HCT116 (cell line): ENCODE results near the gene GDPD5. TPM values are rescaled to one million over a fixed set of nuclear protein-coding genes. Genes with fewer than 3 reads are reported as not detected.

Experiments used
- ATAC-seq: fragments of 200-7000 bp; cut with Tn5 transposase; 2 replicates; pipeline ENCODE4 v1.9.1; 2020; ENCODE audit warnings: mild to moderate bottlenecking, moderate library complexity
- BruUV-seq: library from RNA; stranded (reverse); fragments of 400-500 nt; replicated peaks from 2 replicates; lab custom pipeline; 2021; lab: Mats Ljungman, UMichigan
- CTCF ChIA-PET: fragments of 300-600 bp; sonication (Branson Sonifier 250); formaldehyde crosslinking; loops from one replicate; lab custom pipeline; 2021; ENCODE audit warnings: antibody characterized with exemption; lab: Charles Lee
- POLR2A ChIA-PET: fragments of 300-600, 350-600 bp; sonication (Branson Sonifier 250); formaldehyde crosslinking; loops from one replicate; lab custom pipeline; 2021; ENCODE audit warnings: antibody characterized with exemption; lab: Charles Lee
- RAD21 ChIA-PET, 2 experiments: fragments of 300-600 bp; sonication (Branson Sonifier 250); formaldehyde crosslinking; loops; one replicate each; lab custom pipeline; 2023; ENCODE audit warnings: low total read pairs in 2 of 2; ENCODE audit not compliant: uncharacterized antibody in 2 of 2, unreplicated experiment in 2 of 2, low non-redundant PET in 1 of 2; lab: Charles Lee
- DNase-seq: peaks from one replicate; pipeline ENCODE4 v3.0.0-alpha.2; 2010; ENCODE audit warnings: low read depth, low spot score
- H2AFZ ChIP-seq: fragments of 200-600 bp; shearing (Covaris generic), sonication (generic); 2 replicates; pipeline ENCODE4 v1.6.1; 2017; ENCODE audit warnings: low read depth, mixed run types, mixed read lengths, antibody characterized with exemption, low read length; ENCODE audit not compliant: poor library complexity, severe bottlenecking
- H3K27ac ChIP-seq: 2 replicates; pipeline ENCODE4 v1.5.1; 2012; ENCODE audit warnings: low read depth, low read length
- H3K27me3 ChIP-seq: fragments of 200-600 bp; sonication (generic); 2 replicates; pipeline ENCODE4 v1.6.1; 2016; ENCODE audit warnings: mixed run types, low read length, mixed read lengths; ENCODE audit not compliant: insufficient read depth
- H3K36me3 ChIP-seq, 2 experiments: fragments of 200-500 bp in 1 of 2; fragments of 200-600 bp in 1 of 2; sonication (Bioruptor generic) in 1 of 2; sonication (generic) in 1 of 2; 2 replicates each; pipeline versions ENCODE4 v1.5.1 to v1.6.1; 2014 to 2016; ENCODE audit warnings: low read length in 2 of 2, inconsistent platforms in 1 of 2, mixed read lengths in 1 of 2, mixed run types in 1 of 2; ENCODE audit not compliant: insufficient read depth in 2 of 2, control insufficient read depth in 1 of 2
- H3K4me1 ChIP-seq, 2 experiments: fragments of 200-600 bp in 1 of 2; sonication (generic) in 1 of 2; 2 replicates each; pipeline versions ENCODE4 v1.5.1 to v1.6.1; 2012 to 2017; ENCODE audit warnings: low read length in 2 of 2, inconsistent platforms in 1 of 2, mild to moderate bottlenecking in 1 of 2, mixed read lengths in 1 of 2, mixed run types in 1 of 2, moderate library complexity in 1 of 2; ENCODE audit not compliant: insufficient read depth in 2 of 2, control insufficient read depth in 1 of 2
- H3K4me2 ChIP-seq: fragments of 200-600 bp; sonication (generic); 2 replicates; pipeline ENCODE4 v1.6.1; 2017; ENCODE audit warnings: mixed run types, low read length, mixed read lengths
- H3K4me3 ChIP-seq, 2 experiments: fragments of 200-600 bp in 1 of 2; sonication (generic) in 1 of 2; replicated peaks in 1 of 2; 2 replicates each; pipeline ENCODE4 v1.5.1; 2011 to 2016; ENCODE audit warnings: low read length in 2 of 2, control low read depth in 1 of 2, low read depth in 1 of 2, mild to moderate bottlenecking in 1 of 2, mixed read lengths in 1 of 2, mixed run types in 1 of 2
- H3K79me2 ChIP-seq: fragments of 200-600 bp; sonication (generic); 2 replicates; pipeline ENCODE4 v1.6.1; 2017; ENCODE audit warnings: mild to moderate bottlenecking, mixed run types, low read length, moderate library complexity, mixed read lengths; ENCODE audit not compliant: insufficient read depth
- H3K9ac ChIP-seq: fragments of 200-600 bp; sonication (generic); 2 replicates; pipeline ENCODE4 v1.6.1; 2016; ENCODE audit warnings: low read length, mixed read lengths
- H3K9me2 ChIP-seq: fragments of 200-600 bp; sonication (generic), shearing (Covaris generic); 2 replicates; pipeline ENCODE4 v1.6.1; 2017; ENCODE audit warnings: mixed run types, mild to moderate bottlenecking, moderate library complexity; ENCODE audit not compliant: insufficient read depth
- H3K9me3 ChIP-seq, 2 experiments: fragments of 200-500 bp in 1 of 2; fragments of 200-600 bp in 1 of 2; sonication (Bioruptor generic) in 1 of 2; sonication (generic) in 1 of 2; 2 replicates each; pipeline ENCODE4 v1.6.1; 2014 to 2017; ENCODE audit warnings: low read length in 2 of 2, mixed read lengths in 2 of 2, inconsistent platforms in 1 of 2, low read depth in 1 of 2, mild to moderate bottlenecking in 1 of 2, mixed run types in 1 of 2, moderate library complexity in 1 of 2; ENCODE audit not compliant: control insufficient read depth in 1 of 2, insufficient read depth in 1 of 2
- H4K20me1 ChIP-seq: fragments of 200-600 bp; sonication (generic), shearing (Covaris generic); 2 replicates; pipeline ENCODE4 v1.6.1; 2017; ENCODE audit warnings: mixed run types, mild to moderate bottlenecking, moderate library complexity; ENCODE audit not compliant: insufficient read depth
- CBX3 ChIP-seq: IDR thresholded peaks from 2 replicates; pipeline ENCODE4 v1.6.1; 2012; ENCODE audit warnings: low read depth
- CEBPB ChIP-seq: IDR thresholded peaks from 2 replicates; pipeline ENCODE4 v1.6.1; 2012; ENCODE audit warnings: low read depth
- POLR2AphosphoS5 ChIP-seq: IDR thresholded peaks from 2 replicates; pipeline ENCODE4 v1.6.1; 2011; ENCODE audit warnings: mild to moderate bottlenecking, low read depth, low read length, moderate library complexity
- RAD21 ChIP-seq: IDR thresholded peaks from 2 replicates; pipeline ENCODE4 v1.6.1; 2012; ENCODE audit warnings: low read depth, mild to moderate bottlenecking
- SRF ChIP-seq: IDR thresholded peaks from 2 replicates; pipeline ENCODE4 v1.6.1; 2012; ENCODE audit warnings: low read depth
- YY1 ChIP-seq: IDR thresholded peaks from 2 replicates; pipeline ENCODE4 v1.6.1; 2011; ENCODE audit warnings: low read length, low read depth, moderate library complexity, mild to moderate bottlenecking; ENCODE audit not compliant: insufficient replicate concordance; ENCODE audit errors: extremely low read depth
- ZNF274 ChIP-seq: fragments of 200-500 bp; sonication (Bioruptor generic); IDR thresholded peaks from 2 replicates; pipeline ENCODE4 v1.6.1; 2014; ENCODE audit warnings: mild to moderate bottlenecking, low read depth, low read length, inconsistent platforms
- intact Hi-C: fragments of 100-400 bp; cut with micrococcal nuclease; formaldehyde crosslinking; loops from 2 replicates; pipeline ENCODE4 v1.10.0; 2022
- total RNA-seq: library from RNA; stranded (reverse); gene quantifications from one replicate; pipeline ENCODE4 v1.2.1, GENCODE V29; 2021; ENCODE audit not compliant: unreplicated experiment
- TF ChIP-seq, protein P1 (sequence below): IDR thresholded peaks from 2 replicates; pipeline ENCODE4 v1.6.1; 2011; ENCODE audit warnings: mild to moderate bottlenecking, low read length, moderate library complexity; ENCODE audit not compliant: insufficient replicate concordance; ENCODE audit errors: extremely low read depth

Gene GDPD5
- total RNA-seq, 1 experiment from 2014 or later = 27.5 TPM

DNA sequence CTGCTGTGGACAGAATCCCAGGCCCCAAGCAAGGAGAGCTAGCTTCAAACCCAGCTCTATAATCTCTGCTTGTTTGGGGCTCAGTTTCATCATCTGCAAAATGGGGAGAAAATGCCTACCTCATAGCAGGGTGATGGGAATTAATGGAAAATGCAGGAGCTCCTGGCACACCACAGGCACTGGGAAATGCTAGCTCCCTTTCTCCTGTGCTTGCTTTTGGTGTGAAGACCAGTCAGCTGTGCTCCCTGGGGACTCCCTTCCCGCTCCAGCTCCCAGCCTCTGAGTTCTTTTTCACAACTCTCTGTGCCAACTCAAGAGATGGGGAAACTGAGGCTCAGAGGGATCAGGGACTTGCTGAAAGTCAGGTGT is 28.1 kb upstream of the GDPD5 start:
- Histone ChIP-seq H3K4me2 (no peak overlapping the region), H4K20me1 (no peaks in the 10 kb centered on the region), H3K36me3 (no peaks in the 10 kb centered on the region), H3K27me3 (no peaks in the 10 kb centered on the region), H3K4me1 (peaks cover 0 to 16% of the 10 kb centered on the region in 2 experiments; a peak in 2 of 4 replicates), H3K9ac (no peak overlapping the region), H3K9me2 (no peaks in the 10 kb centered on the region)
- no TSS peak for BruUV-seq
- ChIA-PET POLR2A (interaction anchor here (1.0 to 2.0 kb wide), 2 partner anchors 8 to 17 kb away, joined by 3 to 11 read pairs; partner anchors contain the start of gene SERPINH1), RAD21 (no interaction called here)
- no peak for ATAC-seq
- DNase-seq = no peak
- no peak for TF ChIP-seq YY1
- no peak for TF ChIP-seq CBX3
- TF ChIP-seq CEBPB = no peak
- no peak for TF ChIP-seq POLR2AphosphoS5
- no peak for TF ChIP-seq ZNF274
- no peak for TF ChIP-seq SRF
- TF ChIP-seq, all 23 proteins: peak for 0
- no peak overlapping the region for H3K4me3 ChIP-seq
- CTCF ChIA-PET = interaction anchor here (1.0 to 1.6 kb wide), 3 partner anchors 9 to 103 kb away, joined by 3 to 4 read pairs (median 3); no protein-coding TSS in a partner anchor
- no peak overlapping the region for H3K27ac ChIP-seq
- no peak overlapping the region for H2AFZ ChIP-seq
- H3K79me2 ChIP-seq = no peaks in the 10 kb centered on the region
- H3K9me3 ChIP-seq = no peaks in the 10 kb centered on the region
- intact Hi-C loops = no loop called here

DNA sequence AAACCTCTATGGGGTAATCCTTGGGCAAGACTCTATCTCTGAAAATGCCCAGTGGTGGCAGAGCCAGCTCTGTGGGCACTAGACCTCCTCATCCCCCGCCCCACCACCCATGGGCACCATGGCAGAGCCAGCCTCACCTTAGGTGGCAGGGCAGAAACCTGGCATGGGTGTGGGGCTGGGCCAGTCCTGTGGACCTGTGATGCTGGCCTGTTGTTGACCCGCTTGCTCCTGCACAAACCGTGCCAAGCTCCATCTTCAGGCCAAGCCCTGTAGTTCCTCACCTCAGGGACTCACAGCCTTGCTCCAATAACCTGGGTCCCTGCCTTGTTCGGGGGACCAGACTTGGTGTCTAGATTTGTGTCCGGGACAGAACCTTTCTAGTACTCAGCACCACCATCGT is 27.4 kb upstream of the GDPD5 start:
- BruUV-seq = no TSS peak
- Histone ChIP-seq H3K27me3 (no peaks in the 10 kb centered on the region), H4K20me1 (no peaks in the 10 kb centered on the region), H2AFZ (no peak overlapping the region), H3K9me2 (no peaks in the 10 kb centered on the region), H3K4me3 (no peak overlapping the region), H3K9me3 (no peaks in the 10 kb centered on the region), H3K4me2 (no peak overlapping the region), H3K79me2 (no peaks in the 10 kb centered on the region), H3K9ac (no peak overlapping the region), H3K27ac (no peak overlapping the region), H3K4me1 (peaks cover 0 to 10% of the 10 kb centered on the region in 2 experiments; a peak in 2 of 4 replicates), H3K36me3 (no peaks in the 10 kb centered on the region)
- ChIA-PET POLR2A (interaction anchor here (2.0 kb wide), 1 partner anchor 9 kb away, joined by 11 read pairs; the partner anchor contains the start of gene SERPINH1), RAD21 (no interaction called here), CTCF (interaction anchor here (1.6 kb wide), 1 partner anchor 16 kb away, joined by 4 read pairs; no protein-coding TSS in a partner anchor)
- no peak for TF ChIP-seq RAD21
- TF ChIP-seq, protein P1, sequence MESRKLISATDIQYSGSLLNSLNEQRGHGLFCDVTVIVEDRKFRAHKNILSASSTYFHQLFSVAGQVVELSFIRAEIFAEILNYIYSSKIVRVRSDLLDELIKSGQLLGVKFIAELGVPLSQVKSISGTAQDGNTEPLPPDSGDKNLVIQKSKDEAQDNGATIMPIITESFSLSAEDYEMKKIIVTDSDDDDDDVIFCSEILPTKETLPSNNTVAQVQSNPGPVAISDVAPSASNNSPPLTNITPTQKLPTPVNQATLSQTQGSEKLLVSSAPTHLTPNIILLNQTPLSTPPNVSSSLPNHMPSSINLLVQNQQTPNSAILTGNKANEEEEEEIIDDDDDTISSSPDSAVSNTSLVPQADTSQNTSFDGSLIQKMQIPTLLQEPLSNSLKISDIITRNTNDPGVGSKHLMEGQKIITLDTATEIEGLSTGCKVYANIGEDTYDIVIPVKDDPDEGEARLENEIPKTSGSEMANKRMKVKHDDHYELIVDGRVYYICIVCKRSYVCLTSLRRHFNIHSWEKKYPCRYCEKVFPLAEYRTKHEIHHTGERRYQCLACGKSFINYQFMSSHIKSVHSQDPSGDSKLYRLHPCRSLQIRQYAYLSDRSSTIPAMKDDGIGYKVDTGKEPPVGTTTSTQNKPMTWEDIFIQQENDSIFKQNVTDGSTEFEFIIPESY = no peak
- ATAC-seq (peak; percentile 56; the same call in 1 of the 2 replicates), DNase-seq (no peak)
- intact Hi-C loops = no loop called here
